HuH-7 (cell line): Measurements from ENCODE around the gene CRIP1.

Experiments
- DNase-seq: peaks from one replicate; pipeline ENCODE4 v3.0.0; 2011; ENCODE audit warnings: low spot score

The CRIP1 gene

DNA sequence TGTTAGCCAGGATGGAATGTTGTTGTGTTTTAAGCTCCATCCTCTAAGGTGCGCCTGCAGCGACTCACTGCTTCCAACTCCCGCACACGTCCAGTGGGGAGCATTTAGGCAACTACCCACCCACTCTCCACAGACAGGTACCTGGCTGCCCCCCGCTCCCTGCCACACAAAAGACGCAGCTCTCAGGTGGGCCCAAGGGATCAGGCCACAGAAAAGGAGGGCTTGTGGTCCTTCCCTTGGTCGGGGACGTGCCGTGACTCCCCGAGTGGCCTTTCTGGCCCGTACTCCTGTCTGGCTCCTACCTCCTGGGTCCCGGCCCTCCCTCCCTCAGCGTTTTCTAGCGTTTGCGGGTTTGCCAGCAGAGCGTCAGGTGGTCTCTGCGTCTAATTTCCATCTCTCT is 20.6 kb downstream of the CRIP1 start:
- DNase-seq, result no peak

GRCh38 chr14:105508069-105508468 is 21.4 kb downstream of the CRIP1 start:
- DNase-seq, result no peak

DNA sequence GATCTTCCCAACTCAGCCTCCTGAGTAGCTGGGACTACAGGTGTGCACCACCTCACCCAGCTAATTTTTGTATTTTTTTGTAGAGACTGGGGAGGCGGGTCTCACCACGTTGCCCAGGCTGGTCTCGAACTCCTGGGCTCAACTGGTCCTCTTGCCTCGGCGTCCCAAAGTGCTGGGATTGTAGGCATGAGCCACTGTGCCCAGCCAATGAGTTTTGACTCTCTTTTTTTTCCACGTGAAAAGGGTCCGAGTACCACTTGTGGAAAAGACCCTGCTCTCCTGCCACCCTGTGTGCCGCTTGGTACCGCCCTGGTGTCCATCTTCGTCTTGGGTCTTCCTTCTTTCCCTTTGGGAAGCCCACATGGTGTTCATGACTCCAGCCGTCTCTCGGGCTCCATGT is 21.9 kb downstream of the CRIP1 start:
- DNase-seq, result no peak

DNA sequence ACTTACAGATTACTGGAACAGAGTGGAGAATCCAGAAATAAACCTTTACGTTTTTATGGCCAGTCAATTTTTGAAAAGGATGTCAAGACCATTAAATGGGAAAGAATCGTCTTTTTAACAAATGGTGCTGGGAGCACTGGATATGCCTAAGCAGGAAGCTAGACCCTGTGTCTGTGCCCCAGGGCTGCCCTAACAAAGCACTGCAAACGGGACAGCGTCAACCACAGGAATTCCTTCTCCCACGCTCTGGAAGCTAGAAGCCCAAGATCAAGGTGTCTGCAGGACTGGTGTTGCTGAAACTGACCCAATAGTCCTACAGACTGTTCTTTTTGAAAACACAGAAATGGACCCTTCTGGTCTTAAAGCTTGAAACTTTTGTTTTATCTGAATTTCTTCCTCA is 30.4 kb downstream of the CRIP1 start:
- no peak for DNase-seq

DNA sequence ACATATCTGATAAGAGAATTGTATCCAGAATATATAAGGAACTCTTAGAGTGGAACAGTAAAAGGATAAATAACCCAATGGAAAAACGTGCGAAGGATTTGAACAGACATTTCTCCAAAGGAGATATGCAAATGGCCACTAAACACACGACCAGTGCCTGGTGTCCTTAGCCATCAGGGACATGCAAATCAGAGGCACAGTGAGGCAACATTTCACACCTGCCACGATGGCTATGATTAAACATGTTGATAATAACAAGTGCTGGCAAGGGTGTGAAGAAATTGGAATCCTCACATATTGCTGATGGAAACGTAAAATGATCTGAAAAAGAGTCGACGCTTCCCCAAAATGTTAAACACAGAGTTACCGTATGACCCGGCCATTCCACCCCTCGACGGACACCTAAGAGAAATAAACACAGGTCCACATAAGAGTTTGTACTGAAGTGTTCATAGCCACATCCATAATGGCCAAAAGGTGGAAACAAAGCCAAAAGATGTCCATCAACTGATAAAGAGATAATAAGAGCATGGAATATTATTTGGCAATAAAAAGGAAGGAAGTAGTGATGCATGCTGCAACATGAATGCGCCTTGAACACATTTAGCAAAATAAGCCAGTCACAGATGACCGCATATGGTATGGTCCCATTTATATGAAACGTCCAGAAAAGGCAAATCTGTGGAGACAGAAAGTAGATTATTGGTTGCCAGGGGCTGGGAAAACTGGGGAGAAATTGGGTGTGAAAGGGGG is 33.4 kb downstream of the CRIP1 start:
- DNase-seq, result no peak

DNA sequence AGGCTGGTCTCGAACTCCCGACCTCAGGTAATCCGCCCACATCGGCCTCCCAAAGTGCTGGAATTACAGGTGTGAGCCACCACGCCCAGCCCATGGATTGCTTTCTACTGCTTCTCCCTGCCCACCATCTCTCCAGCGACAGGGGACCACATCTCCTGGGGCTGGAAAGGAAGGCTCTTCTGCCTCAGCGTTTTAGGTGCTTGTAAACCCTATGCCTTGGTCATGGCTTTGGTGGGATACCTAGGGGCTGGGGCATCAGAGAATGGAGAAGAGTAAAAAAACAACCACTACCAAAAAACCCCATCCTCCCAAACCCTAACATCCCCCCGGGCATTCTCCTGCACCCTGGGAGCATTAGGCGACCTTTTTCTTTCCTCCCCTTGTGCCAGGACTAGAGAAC is 38.6 kb downstream of the CRIP1 start:
- no peak for DNase-seq

- no peak for DNase-seq
Measured at GRCh38 chr14:105525861-105526775, 39.4 kb downstream of the CRIP1 start, which contains the start of gene TMEM121. TMEM121 (plus strand) TSS chr14:105526583; CDS start chr14:105528835, 2,252 bp downstream.

- no peak for DNase-seq
Measured at GRCh38 chr14:105526776-105527380, 40.2 kb downstream of the CRIP1 start.

- DNase-seq, result no peak
Measured at GRCh38 chr14:105527381-105527825, 40.7 kb downstream of the CRIP1 start.

GRCh38 chr14:105527826-105528585 is 41.3 kb downstream of the CRIP1 start:
- DNase-seq, result peak; percentile 87

- no peak for DNase-seq
Measured at GRCh38 chr14:105528586-105529318, 42.1 kb downstream of the CRIP1 start.

- no peak for DNase-seq
Measured at GRCh38 chr14:105529319-105529568, 42.6 kb downstream of the CRIP1 start.

GRCh38 chr14:105529569-105530284 is 43.0 kb downstream of the CRIP1 start:
- no peak for DNase-seq

- DNase-seq, result no peak
Measured at GRCh38 chr14:105530285-105531087, 43.8 kb downstream of the CRIP1 start.

DNA sequence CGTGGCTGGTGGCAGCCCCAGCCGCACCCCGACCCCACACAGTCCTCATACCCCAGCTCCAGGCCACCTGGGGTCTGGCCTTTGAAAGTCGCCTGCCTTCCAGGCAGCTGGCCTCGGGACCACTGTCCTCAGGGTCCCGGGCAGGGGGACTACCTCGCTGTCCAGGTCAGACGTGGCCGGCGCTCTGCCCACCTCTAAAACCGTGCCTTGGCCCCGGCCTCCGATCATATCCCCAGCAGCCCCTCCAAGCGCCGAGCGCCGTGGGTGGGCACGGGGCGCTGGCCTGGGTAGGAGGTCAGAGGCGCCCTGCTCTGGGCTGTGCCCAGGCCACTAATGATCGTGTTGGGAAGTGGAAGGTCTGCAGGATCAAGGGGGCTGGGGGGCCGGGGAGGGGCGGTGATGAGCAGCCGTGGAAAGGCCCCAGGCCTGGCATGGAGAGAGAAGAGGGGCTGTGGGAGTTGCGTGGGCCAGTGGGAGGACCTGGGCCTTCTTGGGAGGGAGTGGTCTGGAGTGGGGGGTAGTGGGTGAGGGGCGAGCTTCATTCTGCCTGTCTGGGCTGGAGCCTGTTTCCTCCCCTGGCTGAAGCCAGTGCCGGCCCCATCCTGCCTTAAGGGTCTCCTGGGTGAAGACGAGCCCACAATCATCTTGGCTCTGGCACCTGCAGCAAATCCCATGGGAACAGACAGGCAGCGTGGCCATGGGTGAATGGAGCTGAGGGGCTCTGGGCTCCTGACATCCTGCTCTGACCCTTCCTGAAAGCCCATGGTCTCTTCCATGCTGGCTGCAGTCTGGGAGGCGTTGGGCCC is 44.6 kb downstream of the CRIP1 start:
- DNase-seq, result no peak

DNA sequence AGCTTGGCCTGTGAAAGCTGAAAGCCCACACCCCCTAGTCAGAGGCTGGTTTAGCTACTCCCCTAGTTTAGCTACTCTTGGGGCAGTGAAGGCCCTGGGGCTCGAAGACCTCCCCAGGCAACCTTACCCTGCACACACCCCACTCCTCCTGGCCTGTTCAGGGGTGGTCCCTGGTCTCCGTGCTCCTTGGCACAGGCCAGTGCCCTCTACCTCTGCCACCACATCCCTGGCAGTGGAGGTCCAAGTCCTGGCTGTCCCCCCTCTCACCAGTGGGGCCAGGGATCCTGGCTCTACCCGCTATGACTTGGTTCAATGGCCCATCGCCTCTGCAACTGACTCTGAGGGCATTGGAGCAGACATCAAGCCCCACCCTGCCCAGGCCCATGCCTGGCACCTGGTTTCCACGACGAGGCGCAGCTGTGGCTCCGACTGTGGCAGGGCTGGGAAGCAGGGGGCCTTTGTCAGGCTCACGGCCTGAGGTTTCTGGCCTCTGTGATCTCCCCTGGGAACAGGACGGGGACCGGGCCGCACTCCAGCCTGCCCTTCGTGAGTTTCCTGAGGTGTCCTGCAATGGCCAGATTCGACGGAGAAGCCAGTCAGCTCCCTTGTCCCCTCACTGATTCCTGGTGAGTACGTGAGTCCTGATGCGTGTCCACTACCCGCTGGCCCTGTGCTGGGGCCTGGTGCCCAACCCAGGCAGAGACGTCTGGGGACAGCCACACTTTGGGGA is 45.4 kb downstream of the CRIP1 start:
- no peak for DNase-seq

DNA sequence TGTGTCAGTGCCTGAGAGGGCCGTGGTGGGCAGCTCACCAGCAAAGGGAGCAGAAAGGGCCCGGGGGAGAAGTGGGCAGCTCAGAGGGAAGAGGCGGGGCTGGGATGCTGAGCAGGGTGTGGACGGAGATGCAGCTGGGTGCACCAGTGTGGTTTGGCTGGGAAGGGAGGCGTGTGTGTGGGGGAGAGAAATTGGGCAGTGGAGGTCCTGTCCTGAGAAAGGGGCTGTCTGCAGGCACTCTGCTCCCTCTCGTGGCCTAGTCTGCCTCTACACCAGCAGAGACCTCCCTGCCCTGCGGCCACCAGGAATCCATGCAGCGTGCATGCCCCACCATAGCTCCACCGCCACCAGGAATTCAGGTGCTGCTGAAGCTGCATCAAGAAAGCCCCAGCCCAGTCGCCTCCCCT is 46.1 kb downstream of the CRIP1 start:
- peak; percentile 86 for DNase-seq

DNA sequence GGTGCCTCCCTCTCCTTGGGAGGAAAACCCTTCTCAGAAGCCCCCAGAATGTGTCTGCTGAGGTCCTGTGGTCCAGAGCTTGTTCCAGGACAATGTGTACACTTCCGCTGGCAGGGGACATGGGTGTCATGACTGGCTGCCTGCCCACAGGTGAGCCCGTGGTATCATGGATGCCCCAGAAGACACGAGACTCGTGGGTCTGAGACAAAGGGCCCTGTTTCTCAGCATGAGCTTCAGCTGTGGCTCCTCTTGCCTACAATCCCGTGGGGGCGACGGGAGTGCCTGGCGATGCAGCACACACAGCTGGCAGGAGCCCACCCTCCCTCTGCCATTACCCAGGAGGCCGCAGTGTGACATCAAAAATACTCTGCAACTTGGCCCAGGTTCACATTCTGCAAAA is 46.7 kb downstream of the CRIP1 start:
- no peak for DNase-seq
